ENCODE measurements around the gene IL10RA. TPM values are rescaled to one million over a fixed set of nuclear protein-coding genes. Genes with fewer than 3 reads are reported as not detected.

Gene IL10RA
- total RNA-seq, 1 experiment from 2014 or later, result 0.35 TPM

- DNase-seq (ENCODE audit: extremely low read depth, low read depth), result no peak
These were observed 56.6 kb downstream of the IL10RA start for GRCh38 chr11:118042796-118043195.

DNA sequence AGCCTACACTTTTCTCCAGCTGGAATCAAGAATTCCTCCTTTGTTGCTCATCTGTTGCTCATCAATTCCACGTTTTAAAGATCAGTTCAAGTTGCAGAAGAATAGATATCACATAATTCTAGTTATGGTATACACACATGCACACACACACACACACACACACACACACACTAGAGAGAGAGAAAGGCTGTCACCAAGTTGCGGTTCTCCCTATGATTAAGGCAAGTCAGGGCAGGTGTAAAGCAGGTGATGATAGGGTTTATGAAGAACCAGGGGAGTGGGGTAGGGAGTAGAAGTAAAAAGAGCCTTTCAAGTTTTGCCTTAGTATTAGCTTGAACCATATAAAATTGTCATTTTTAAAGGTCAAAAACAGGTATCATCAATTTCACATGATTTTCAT lies 59.0 kb downstream of the IL10RA start:
- no peak for DNase-seq (ENCODE audit: extremely low read depth, low read depth)

DNA sequence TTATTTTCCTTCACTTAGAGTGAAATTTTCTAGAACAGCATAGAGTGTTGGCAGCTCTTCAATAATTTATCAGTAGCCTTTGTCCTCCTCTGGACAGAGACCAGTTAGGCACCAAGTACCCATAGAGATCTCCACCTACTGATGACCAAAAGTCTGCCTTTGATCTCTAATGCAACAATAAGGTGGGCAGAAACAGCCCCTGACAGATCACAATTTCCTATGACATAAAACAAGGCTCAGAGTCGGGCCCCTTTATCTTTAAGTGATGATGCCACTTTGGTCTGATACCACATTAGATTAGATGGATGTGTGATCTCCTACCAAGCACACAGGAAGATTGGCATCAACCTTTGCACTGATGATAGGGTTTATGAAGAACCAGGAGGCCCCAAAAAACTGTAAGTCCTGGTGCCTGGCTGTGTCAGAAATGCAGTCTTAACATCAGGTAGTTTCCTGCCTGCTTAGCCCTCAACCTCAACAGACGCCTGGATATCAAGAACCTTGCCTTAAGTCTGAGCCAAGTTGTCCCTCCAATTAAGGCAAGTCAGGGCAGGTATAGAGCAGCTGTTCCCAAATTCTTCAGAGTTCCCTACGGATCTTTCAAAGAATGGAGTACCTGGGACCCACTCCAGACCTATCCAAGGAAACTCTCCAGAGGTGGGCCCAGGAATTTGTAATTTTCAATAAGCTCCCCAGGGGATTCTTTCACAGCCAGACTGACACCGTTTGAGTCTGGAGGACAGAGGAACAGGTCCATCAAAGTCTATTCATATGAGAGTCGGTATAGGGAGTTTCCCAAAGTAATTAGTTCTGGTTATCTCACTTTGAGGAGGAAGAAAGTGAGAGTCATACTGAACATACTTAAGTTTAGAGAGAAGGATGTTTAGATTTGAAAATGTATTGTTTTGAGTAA lies 60.1 kb downstream of the IL10RA start:
- DNase-seq (ENCODE audit: extremely low read depth, low read depth), result no peak

GRCh38 chr11:118046964-118047700 lies 60.9 kb downstream of the IL10RA start:
- DNase-seq (ENCODE audit: extremely low read depth, low read depth), result no peak

GRCh38 chr11:118047749-118048148 lies 61.6 kb downstream of the IL10RA start:
- DNase-seq (ENCODE audit: extremely low read depth, low read depth), result no peak

- no peak for DNase-seq (ENCODE audit: extremely low read depth, low read depth)
These were observed 62.5 kb downstream of the IL10RA start for GRCh38 chr11:118048472-118049370.

GRCh38 chr11:118049771-118050170 lies 63.6 kb downstream of the IL10RA start:
- no peak for DNase-seq (ENCODE audit: extremely low read depth, low read depth)

DNA sequence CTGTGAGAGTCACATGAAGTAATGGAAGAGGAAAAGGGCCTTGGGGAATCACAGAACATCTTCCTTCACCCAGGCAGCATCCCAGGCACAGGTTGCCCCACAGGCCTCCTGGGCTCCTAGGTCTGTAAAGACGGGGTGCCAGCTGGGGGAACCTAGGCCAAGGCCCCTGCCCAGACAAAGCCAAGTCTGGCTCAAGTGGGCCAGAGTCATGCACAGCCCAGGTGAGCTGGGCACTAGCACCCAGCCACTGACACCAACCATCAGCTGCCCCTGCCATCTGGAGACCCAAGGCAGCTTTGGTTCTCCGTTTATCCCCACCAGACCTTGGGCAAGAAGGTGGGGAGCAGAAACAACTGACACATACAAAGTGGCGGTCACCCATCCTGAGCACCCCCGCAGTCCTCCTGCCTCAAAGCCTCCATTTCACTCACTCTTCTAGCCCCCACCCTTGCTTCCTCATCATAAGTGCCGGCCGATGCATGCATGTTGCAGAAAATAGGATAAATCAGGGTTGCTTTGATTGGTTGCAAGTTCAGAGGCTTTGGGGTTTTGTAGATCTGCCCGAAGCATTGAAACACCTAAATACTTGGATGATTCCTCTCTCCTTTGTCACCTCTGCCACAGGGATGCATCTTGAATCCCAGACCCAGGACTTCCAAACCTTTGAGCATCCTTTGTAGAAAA lies 64.2 kb downstream of the IL10RA start:
- no peak for DNase-seq (ENCODE audit: extremely low read depth, low read depth)

Other genes starting within 250 kb of the IL10RA start
- not detected in 2 replicates for gene DSCAML1, start 189.2 kb upstream of the IL10RA start, total RNA-seq (2014; rRNA removed; shearing (Covaris generic))
- gene FXYD2, start 161.7 kb upstream of the IL10RA start, total RNA-seq (2014; rRNA removed; shearing (Covaris generic)), result not detected in 2 replicates
- gene FXYD6, start 109.7 kb upstream of the IL10RA start, total RNA-seq (2014; rRNA removed; shearing (Covaris generic)), result not detected in 2 replicates
- not detected in 2 replicates for gene TMPRSS13, start 57.0 kb upstream of the IL10RA start, total RNA-seq (2014; rRNA removed; shearing (Covaris generic))
- gene TMPRSS4, start 90.7 kb downstream of the IL10RA start, total RNA-seq (2014; rRNA removed; shearing (Covaris generic)), result not detected in 2 replicates
- gene SMIM35, start 100.6 kb downstream of the IL10RA start, total RNA-seq (2014; rRNA removed; shearing (Covaris generic)), result not detected in 2 replicates
- gene SCN4B, start 166.4 kb downstream of the IL10RA start, total RNA-seq (2014; rRNA removed; shearing (Covaris generic)), result not detected in 2 replicates
- gene SCN2B, start 190.2 kb downstream of the IL10RA start, total RNA-seq (2014; rRNA removed; shearing (Covaris generic)), result not detected in 2 replicates
- gene JAML, start 238.6 kb downstream of the IL10RA start, total RNA-seq (2014; rRNA removed; shearing (Covaris generic)), result not detected in 2 replicates

All from NCI-H460 (cell line).